GM18868 (cell line): ENCODE data around the gene HDGF.
"Not testable (repeated sequence)": the region's sequence is repeated elsewhere in the genome, so short reads cannot be mapped to it uniquely, and the experiment has no call there.

Experiments used
- ATAC-seq: cut with Tn5 transposase; IDR thresholded peaks from one replicate; pipeline ENCODE4 v1.9.1; 2021; ENCODE audit warnings: mild to moderate bottlenecking, moderate library complexity; ENCODE audit not compliant: unreplicated experiment

The HDGF gene

DNA sequence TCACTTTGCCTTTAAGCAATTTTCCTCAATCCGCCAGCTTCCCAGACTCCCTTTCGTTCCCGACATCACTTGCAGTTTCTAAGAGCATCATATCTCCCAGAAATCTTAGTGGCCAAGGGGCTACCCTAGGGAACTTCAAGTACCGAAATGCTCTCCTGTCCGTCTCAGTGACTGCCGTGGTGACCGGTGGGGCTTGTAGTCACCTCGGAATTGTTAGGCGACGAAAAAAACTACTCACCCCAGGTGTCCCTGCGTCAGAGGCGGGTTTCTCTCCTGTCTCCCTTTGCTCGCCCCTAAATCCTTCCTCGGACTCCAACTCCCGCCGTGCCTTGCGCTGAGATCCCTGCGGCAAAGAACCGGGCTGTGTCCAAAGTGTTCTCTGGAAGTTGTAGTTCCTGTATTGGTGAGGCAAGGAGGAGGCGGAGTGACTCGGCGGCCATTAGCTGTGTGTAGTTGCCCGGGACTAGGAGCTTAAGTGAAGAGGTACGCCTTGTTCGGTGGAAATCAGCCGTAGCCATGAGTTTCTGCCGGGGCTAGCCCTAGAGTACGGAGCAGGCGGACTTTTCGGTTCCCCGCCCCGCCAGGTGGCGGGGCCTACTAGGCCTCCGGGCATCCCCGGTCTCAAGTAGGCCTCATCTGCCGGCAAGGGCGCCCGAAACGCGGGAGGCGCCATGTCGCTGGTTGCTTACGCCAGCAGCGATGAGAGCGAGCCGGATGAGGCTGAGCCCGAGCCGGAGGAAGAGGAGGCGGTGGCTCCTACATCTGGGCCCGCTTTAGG lies 15.8 kb upstream of the HDGF start, which contains the start of gene PRCC:
PRCC (plus strand) TSS at position 435 of the 778 bp plus-strand sequence; CDS start at position 672, 237 bp downstream.
- ATAC-seq: peak; percentile 93

DNA sequence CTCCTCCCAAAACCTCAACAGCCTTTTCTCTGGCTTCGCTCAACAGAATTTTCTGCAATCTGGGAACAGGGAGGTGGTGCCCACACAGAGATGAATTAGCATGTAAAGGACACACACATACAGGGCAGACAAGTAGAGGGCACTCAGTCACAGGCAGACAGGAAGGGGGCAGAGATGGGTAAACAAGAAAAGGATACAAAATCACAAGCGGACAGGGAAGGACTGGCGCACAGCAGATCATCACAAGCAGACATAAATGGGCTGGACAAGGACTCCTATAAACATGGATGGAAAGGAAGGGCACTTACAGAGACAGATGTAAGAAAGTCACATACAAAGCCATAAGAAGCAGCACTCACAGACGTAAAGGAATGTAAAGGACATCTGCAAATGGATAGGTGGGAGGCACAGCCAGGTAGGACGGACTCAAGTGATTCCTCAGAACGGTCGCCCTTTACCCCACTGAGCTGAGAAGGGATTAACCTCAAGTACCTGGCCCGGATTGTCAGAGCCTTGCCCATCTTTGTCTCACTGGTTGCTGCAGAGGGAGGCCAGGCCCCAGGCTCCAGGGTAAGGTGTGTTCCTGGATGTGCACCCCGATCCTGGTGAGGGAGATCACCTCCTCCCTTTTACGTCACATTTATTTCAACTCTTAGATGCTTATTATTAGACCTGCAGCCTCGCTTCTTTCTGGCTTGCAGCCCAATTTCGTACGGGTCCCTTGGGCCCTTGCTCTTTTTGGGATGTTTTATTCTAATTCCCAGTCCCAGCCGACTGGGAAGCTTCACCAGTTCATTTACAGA lies 15.0 kb upstream of the HDGF start:
- ATAC-seq: peak; percentile 18

DNA sequence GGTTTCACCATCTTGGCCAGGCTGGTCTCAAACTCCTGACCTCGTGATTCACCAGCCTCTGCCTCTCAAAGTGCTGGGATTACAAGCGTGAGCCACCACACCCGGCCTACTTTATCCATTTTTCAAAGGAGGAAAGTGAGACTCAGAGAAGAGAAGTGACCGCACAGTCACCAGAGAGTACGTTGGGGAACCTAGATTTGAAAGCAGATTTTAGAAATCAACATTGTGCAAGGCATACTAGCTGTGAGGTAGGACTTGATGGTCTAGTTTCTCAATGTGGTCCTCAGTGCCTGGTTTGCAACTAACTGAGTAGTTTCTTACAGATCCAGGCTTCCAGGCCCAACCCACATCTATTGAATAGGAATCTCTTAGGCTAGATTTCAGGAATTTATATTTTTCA lies 14.2 kb upstream of the HDGF start:
- no peak for ATAC-seq

DNA sequence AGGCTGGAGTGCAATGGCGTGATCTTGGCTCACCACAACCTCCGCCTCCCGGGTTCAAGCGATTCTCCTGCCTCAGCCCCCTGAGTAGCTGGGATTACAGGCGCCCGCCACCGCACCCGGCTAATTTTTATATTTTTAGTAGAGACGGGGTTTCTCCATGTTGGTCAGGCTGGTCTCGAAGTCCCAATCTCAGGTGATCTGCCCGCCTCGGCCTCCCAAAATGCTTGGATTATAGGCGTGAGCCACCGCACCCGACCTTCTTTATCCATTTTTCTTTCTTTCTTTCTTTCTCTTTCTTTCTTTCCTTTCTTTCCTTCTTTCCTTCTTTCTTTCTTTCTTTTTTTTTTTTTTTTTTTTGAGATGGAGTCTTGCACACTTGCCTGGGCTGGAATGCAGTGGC lies 13.7 kb upstream of the HDGF start:
- ATAC-seq: not testable (repeated sequence)

DNA sequence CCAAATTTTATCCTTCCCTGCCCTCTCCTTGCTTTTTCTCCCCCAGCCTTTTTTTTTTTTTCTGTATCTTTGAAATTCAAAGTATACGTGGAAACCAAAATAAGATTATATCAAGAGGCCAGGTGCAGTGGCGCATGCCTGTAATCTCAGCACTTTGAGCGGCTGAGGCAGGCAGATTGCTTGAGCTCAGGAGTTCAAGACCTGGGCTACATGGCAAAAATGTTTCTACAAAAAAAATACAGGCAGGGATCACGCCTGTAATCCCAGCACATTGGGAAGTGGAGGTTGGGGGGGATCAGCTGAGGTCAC lies 9.3 kb upstream of the HDGF start:
- no peak for ATAC-seq

DNA sequence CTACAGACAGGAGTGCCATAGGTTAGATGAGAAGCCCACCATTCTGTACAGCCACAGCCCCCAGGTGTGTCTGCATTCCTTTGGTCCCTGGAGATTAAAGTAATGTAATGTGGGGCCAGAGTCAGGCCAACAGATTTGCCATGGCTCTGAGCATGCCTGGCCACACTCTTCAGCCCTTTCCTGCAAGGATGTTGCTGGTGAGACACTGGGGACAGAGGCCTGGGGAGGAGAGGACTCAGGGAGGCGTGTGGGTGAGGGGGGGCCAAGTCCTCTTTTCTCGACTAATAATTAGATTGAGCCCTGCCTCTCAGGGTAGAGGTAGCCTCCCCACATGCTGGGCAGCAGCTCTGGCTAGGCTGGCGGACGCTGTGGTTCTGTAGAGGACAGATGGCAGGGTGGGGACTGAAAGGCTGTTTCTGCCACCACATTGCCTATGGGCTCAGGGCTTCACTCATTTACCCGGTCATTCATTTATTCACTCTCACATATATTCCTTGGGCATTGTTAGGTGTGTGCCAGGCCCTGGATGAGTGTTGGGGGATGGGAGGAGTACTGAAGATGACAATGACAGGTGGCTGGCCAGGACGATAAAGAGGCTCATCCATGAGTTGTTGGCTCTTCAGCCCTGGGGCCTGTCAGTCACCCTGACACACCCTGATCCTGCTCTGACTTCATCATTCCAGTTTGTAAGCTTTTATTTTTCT lies 8.8 kb upstream of the HDGF start:
- no peak for ATAC-seq

DNA sequence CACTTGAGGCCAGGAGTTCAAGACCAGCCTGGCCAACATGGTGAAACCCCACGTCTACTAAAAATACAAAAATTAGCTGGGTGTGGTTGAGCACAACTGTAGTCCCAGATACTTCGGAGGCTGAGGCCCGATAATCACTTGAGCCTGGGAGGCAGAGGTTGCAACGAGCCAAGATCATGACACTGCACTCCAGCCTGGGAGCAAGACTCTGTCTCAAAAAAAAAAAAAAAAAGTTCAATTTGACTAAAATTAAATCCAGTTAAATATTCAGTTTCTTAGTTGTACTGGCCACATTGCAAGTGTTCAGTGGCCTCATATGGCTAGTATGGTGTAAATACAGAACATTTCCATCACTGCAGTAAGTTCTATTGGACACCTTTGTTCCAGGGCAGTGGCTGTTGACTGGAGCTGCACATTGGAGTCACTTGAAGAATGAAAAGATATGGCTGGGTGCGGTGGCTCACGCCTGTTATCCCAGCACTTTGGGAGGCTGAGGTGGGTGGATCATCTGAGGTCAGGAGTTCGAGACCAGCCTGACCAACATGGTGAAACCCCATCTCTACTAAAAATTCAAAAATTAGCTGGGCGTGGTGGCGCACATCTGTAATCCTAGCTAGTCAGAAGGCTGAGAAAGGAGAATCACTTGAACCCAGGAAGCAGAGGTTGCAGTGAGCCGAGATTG lies 6.2 kb upstream of the HDGF start:
- not testable (repeated sequence) for ATAC-seq

DNA sequence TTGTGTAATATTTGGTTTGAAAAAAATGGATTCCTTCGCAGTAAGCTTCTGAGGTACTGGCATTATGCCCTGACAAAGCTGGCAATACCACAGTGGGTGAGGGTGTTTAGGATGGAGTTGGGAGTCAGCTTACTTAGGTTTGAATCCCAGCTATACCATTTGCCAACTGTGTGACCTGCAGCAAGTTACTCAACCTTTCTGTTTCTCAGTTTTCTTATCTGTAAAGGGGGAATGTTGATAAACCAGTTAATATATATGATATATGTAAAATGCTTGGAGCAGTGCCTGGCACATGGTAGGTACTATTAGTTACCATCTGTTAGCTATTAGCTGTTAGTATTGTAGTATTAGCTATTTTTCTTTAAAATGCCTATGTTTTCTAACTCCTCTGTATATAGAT lies 4.9 kb upstream of the HDGF start:
- no peak for ATAC-seq

DNA sequence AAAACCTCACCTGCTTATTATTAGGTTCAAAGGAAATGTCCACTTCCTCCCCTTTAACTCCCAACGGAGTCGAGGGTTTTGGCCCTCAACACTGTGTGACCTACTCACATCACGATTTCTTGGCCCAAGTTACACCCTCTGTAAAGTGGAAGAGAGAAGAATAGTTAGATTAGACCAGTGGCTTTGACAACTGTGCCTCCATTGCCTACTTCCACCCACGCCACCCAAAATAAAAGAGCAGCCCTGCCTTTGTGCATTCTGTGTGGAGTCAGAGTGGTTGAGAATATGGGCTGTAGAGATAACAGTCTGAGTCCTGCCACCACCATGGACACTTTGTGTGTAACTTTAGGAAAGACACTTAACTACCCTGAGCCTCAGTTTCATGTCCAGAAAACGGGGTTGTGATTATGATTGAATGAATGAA lies 4.1 kb upstream of the HDGF start:
- ATAC-seq: no peak

DNA sequence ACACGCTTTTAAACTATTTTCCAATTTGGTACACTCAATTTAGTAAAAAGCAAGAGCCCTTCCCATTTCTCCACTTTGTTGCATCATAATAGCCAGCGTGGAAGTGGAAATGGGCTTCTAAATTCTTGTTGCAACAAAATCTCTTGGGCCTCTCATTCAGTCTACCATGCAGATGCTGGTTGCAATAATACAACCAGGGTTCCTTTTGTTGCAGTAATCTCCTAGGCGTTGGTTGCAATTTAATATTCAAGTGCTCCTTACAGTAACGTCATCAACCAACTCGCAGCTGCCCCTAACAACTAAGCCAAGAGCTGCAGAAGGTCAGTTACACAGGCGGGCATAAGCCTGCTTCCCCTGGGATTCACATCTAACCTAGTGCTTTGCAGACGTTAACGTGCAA lies 2.7 kb upstream of the HDGF start:
- no peak for ATAC-seq

DNA sequence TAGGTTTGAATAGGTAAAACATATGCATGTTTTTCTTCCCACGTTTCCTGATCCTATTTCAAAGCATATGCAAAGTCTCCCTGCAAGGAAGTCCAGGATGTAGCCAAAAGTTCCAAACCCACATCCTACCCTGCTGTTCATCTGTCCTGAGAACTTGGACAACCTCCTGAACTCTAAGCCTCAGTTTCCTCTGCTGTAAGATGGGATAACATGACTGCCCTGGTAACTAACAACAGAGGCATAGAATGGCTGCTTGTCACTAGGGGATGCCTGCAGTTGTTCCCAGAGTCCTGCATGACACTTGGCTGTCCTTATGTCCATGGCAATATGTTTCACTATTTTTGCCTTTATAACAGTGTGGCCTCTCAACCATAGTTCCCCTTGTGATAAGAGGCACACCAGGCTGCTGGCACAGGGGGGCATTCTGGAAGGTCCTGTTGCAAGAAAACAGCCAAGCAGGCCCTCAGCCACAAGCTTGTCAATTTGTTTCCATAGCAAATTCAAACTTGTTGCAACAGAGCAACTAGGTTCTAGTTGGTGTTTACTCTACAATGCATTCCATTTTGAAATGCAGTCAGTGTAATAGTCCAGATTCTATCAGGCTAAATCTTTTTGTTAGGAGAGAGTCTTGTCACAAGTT lies 1.5 kb upstream of the HDGF start:
- ATAC-seq: no peak

DNA sequence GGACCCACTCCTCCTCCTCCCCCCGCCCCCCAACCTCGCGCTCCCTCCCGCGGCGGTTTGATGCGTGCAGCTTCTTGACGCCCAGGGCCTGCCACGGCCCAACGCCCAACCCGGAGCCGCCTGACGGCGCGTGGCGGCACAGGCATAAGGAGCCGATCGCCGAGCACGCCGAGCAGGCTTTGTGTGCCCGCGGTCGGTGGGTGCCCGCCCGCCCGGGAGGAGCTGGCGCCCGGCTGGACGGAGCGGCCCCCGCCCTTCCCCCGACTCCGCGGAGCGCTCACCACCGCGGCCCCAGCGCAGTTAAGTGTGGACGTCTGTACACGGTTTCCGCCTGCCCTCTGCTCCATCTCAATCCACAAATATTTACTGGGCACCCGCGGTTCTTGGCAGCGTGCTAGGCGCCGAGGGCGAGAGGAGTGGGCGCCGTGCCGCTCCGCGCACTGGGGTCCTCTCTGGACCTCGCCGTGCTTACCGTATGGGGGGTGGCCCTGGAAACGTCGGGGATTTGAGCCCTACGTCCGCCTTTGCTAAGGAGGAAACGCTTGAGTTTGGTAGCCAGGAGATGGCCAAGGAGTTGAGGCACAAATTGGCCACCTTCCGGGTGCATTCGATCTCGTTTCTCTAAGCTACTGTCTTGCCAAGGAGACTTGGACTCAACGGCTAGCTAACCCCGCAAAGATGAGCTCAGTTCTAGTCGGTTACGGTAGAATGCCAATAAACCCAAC lies 444 bp upstream of the HDGF start:
- ATAC-seq: peak; percentile 72

DNA sequence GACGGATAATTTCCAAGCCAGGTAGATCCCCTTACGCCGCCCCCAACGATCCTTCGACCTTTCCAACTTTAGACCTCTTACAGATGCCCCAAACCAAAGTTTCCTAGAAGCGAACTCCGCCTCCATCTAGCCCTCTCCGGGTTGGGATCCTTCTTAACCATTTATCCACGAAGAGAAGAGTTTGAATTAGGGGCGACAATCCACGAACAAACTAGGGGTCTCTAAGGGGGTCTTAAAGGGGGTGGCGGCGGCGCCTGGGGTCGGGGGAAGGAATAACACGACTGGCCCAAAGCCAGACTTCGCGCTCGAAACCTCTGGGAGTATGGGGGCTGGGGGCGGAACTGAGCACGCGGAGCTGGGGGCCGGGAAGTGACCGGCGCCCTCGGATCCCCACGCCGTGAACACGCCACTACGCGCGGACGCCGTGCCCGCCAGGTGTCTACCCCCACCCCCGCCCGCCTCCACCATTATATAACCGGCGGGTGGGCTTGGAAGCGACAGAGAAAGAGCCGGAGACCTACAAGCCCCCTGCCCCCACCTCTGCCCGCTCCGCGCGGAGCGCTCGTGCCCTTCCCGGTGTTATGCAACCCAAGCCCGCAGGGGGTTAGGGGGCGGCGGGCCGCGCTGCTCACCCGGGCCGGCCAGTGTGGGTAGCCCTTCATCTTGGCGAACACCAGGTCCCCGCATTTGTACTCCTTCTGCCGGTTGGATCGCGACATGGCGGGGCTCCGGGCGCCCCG lies 594 bp downstream of the HDGF start:
- ATAC-seq: peak; percentile 9

DNA sequence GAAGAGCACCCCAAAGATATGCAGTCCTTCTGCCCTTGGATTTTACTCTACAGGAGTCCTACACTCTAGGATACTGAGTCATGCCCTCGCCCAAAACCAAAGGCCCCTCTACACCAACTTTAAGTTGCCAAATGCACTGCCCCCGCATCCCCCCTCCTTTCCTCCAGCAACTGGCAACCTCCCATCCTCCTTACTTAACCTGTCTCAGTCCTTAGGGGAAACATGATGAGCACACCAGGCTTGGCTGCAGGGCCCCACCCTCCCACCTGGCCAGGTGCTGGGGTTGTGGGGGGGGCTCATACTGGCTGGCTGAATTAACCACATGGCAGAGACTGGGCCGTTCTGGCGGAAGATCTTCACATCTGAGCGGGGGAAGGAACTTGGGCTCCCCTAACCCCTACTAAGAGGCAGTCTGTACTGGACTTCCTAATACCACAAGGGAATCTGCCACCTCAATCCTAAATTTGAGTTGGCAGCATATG lies 1.2 kb downstream of the HDGF start:
- ATAC-seq: no peak

DNA sequence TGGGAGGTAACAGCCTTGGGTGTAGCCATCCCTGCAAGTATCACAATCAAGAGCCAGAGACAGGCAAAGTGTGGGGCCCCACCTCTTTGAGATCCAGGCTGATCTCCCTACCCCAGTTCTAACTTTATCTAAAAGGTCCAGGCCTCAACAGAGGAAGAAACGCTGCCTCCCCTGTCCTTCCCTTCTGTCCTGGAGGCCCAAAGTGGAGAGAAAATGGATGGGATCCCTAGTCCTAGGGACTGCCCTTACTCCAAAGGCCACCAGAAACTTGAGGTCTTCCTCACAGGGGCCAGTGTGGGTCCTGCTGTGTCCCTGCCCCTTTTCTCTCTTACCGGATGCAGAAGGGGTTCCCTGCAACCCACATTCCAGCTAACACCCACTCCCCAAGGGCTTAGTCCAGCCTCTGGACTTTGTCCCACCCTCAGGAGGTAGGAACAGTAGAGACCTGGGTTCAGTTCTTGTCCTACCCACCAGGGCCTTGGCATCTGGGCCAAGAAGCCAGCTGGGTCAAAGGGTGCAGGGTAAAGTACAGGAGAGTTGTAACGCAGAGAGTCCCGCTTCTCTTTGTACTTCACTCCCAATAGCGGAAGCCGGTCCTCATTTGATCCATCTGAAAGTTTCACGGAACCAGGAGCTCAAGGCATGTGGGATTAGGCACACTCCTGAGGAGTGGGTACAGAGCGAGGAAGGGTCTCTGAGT lies 1.9 kb downstream of the HDGF start:
- no peak for ATAC-seq

DNA sequence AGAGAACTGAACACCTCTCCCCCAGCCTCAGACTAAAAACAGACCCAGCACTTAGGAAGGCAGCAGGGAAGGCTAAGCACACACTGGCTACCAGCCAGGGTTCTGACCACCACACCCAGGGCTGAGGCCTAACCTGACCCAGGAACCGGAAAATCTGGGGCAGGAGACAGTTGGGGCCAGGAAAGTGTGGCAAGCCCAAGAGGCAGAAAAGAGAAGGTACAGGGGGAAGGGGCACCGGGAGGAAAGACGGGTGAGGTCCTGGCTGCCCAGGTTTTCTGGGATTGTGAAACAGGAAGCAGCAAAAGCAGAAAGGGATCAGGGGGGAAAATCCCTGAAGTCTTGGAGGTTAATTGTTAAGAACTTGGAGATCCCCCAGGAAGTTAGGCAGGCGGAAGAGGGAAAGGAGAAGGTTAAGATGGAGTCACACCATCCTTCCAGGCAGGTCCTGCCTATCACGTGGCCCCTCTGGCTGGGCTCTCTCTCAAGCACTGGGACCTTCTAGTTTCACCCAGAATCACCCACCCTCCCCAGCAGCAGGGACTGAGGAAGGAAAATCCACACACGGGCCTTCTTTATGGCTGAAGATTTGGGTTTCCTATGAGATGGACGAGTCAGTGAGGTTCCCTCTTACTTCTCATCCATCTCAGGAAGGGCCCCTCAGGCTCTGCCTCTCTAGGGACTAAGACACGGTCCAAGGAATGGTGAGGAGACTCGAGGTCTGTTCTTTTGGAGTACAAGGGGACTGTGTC lies 2.6 kb downstream of the HDGF start:
- no peak for ATAC-seq

DNA sequence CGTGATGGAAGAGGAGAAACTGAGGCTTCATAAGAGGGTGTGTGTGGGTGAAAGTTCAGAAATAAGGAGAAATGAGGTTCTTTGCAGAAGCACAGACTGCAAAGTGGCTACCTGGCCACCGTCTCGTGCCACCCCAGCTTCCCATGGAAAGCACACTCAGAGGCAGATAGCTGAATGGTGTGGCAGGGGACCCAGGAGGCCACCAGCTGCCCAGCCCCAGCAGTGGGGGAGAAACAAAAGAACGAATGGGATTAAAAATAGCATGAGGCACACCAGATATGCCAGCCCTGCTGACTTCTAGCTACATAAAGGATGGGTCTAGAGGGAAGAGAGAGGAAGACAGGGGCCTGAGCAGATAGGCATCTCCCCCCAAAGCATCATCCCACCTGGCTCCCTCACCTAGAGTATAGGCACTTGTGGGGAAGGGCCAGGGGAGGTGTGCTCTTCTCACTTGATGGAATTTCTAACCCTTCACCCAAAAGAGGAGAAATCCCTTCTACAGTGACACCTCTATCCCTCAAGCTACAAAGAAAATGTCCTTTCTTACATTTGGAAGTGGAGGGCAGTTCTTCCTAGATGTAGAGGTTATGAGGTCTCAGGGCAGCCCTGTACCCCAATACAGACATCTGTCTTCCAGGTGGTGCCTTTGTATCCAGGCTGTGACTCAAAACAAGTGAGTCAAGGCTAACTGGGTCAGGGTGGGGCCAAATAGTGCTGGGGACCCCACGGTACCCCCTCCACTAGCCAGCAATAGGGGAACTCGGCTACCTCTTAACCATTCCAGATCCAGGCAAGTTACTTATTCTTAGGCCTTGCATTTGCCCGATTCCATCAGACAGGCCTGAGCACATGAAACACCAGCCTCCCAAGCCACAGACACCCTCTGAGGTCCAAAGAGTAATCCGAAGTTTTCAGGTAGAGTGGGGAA lies 3.5 kb downstream of the HDGF start:
- no peak for ATAC-seq
